ENCODE measurements around the gene BDKRB1. TPM values are rescaled to one million over a fixed set of nuclear protein-coding genes. Genes with fewer than 3 reads are reported as not detected.

Gene BDKRB1
- total RNA-seq, 1 donor from 2014 or later, result not detected

DNA sequence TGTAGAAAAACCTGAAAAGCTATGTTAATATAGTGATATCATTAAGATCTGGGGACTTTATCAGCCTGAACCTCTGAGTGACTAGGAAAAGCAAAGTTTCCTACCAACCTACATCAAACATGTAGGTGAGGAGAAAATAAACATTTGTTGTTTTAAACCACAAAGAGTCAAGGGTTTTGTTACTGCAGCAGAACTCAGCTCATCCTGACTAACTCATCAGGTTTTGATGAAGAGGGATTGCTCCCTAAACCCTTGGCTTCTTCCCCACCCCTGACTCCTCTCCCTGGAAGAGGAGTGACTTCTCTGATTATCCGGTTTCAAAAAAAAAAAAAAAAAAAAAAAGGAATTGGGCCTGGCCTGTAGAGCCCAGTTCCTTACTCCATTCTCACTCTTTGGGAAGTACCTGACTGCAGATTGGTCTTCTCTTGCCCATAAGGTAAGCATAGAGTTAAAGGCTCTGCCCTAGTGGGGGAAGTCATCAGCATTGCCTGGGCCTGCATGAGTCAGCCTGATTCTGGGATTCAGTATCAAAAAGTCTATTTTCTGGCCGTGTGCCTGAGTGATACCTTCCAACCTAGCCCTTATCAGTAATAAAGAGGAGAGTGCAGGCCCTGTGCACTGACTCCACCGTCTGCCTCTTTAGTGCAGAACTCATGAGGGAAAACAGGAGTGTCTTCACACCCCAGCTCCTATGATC is 16.9 kb downstream of the BDKRB1 start:
- intact Hi-C loops (cut with DNase I), result loop anchor here (10.0 kb wide), 2 partner anchors 268 to 708 kb away; no protein-coding TSS in a partner anchor

DNA sequence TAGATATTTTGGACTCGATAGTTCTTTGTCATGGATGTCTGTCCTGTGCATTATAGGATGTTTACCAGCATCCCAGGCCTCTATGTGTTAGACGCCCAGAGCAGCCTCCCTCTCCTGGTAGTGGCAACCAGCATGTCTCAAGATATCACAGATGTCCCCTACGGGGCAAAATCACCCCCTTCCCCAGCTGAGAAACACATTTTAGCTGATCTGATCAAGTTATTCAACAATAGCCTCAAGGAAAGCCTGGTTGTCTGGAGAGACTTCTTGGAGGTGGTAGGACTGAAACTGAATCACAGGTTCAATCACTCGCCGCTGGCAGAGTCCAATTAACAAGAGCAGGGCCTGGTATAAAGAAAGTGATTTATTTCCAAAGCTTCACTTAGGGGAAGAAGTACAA is 17.6 kb downstream of the BDKRB1 start:
- DNase-seq, result no peak
- no peak for ATAC-seq (ENCODE audit: poor library complexity)
- intact Hi-C loops (cut with DNase I), result loop anchor here (10.0 kb wide), 2 partner anchors 269 to 709 kb away; no protein-coding TSS in a partner anchor

More for the DNA sequence above, 16.9 kb downstream of the BDKRB1 start:
- ATAC-seq (ENCODE audit: poor library complexity) (no peak), DNase-seq (no peak)

DNA sequence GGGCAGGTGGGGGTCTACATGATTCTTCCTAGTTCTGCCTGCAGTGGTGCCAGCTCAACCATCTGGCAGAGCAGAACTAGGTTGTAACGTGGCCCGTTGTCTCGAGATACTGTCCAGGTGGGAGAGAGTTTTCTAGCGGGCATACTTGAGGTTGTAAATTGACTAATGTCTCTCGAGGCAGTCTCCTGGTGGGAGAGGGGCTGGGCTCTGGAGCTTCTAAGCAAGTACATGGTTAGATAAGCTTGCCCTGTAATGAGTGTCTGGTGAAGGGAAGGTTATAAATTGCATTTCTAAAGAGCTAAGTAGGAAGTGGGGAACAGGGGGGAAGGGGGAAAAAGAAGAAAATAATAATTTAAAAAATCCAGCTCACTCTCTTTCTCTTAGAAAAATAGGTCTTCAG is 18.1 kb downstream of the BDKRB1 start:
- ATAC-seq (ENCODE audit: poor library complexity), result no peak
- intact Hi-C loops (cut with DNase I), result loop anchor here (10.0 kb wide), 2 partner anchors 269 to 709 kb away; no protein-coding TSS in a partner anchor

DNA sequence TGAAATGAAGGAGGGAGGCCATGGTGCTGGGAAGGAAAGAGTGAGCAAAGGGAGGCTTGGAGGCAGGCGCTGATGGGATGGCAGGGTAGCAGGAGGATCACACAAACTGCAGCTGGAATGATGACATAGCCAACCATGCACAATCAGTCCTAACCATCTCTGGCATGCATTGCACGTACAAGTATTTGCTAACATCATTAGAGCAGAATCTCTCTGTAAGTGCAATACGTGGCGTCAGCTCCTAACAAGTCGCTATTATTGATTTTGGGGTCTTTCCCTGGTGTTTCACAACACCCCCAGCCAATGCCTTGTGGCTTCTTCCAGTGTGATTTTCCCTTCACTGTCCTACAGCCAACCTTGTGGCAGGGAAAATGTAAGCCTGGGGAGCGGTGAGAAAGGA is 18.5 kb downstream of the BDKRB1 start:
- DNase-seq, result no peak
- no peak for ATAC-seq (ENCODE audit: poor library complexity)
- intact Hi-C loops (cut with DNase I), result loop anchor here (10.0 kb wide), 2 partner anchors 270 to 710 kb away; no protein-coding TSS in a partner anchor

More for the DNA sequence above, 18.1 kb downstream of the BDKRB1 start:
- no peak for DNase-seq

DNA sequence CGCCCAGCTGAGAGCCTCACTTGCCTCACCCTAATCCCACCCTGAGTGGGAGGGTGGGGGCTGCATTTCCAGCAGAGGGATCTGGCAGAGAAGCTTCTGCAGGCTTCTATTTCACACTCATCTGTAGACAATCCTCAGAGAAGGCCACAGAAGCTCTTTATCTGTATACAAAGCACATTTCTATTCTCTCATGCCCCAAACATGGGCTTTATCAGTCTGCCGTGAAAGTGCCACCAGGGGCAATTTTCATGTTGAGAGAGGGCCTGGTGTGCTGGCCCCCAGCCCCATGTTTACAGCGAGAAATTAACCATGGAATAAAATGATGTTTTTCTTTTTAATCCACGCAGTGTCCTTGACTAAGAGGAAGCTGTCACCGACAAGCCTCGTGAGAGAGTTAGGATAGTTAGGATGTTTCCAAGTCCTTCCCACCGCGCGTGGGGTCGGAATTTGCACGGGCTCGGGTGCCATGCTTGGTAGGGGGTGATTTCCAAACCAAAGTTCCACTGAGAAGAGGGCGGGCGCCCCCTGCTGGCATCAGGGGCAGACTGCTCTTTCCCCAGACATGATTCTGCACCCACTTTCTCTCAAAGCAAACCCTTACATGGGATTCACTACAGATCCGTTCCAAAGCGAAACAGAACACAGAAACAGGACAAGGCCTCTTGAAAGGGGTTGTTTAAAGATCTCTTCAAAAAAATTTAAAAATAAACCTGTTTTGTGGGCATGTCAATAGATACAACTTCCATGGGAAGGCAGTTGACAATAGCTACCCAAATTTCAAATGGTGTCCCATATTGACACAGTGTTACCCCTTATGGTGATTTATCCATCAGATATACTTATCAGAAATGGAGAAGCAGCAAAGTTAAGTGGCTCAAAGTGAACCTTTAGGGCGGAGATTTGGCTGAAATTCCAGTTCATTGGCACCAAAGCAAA is 19.4 kb downstream of the BDKRB1 start:
- intact Hi-C loops (cut with DNase I), result loop anchor here (5.0 to 10.0 kb wide), 3 partner anchors 173 to 711 kb away; no protein-coding TSS in a partner anchor
- DNase-seq, result peak; percentile 81

GRCh38 chr14:96277890-96278289 is 21.9 kb downstream of the BDKRB1 start:
- no peak for ATAC-seq (ENCODE audit: poor library complexity)
- DNase-seq, result no peak
- intact Hi-C loops (cut with DNase I), result loop anchor here (5.0 to 10.0 kb wide), 3 partner anchors 176 to 713 kb away; no protein-coding TSS in a partner anchor

More for the DNA sequence above, 19.4 kb downstream of the BDKRB1 start:
- ATAC-seq (ENCODE audit: poor library complexity), result peak; percentile 85

DNA sequence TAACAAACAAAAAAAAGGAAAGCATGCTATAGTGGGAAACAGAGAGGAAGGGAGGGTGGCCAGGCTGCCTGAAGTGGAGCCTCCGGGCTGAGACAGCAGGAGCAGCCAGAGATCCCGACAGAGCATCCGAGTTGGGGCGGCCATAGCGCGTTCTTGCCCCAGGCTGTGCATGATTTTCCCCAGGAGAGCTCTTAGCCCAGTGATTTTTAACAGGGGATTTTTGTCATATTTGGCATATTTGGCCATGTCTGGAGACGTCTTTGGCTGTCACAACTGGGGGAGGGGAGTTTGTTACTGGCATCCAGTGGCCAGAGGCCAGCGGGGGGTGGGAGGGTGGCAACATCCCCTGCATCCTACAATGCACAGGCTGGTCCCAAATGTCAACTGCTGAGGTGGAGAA is 23.6 kb downstream of the BDKRB1 start:
- intact Hi-C loops (cut with DNase I), result loop anchor here (5.0 to 10.0 kb wide), 3 partner anchors 177 to 715 kb away; no protein-coding TSS in a partner anchor
- no peak for ATAC-seq (ENCODE audit: poor library complexity)
- DNase-seq, result no peak

GRCh38 chr14:96280104-96280503 is 24.1 kb downstream of the BDKRB1 start:
- intact Hi-C loops (cut with DNase I), result no loop called here
- ATAC-seq (ENCODE audit: poor library complexity), result no peak
- no peak for DNase-seq

DNA sequence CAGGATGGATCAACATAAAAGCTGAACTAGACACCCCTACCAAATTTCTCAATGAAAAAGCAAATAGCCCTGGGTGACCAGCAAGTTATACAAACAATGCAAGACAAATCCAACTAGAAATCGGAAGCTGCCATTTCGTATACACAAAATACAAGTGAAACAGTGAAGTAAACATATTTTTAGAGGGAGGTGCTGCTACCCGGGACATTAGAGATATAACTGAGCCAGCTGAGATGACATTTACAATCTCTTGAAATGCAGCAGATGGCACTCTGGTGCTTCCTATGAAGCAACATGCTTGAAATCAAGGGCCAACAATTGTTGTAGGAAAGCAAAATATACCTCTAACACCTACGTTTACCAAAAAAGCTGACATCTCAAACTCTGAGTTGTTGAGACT is 25.5 kb downstream of the BDKRB1 start:
- DNase-seq, result no peak
- ATAC-seq (ENCODE audit: poor library complexity), result no peak
- intact Hi-C loops (cut with DNase I), result no loop called here

- intact Hi-C loops (cut with DNase I), result no loop called here
- no peak for DNase-seq
- ATAC-seq (ENCODE audit: poor library complexity), result no peak
These were observed 28.0 kb downstream of the BDKRB1 start for GRCh38 chr14:96284008-96284407.

GRCh38 chr14:96284430-96284829 is 28.4 kb downstream of the BDKRB1 start:
- ATAC-seq (ENCODE audit: poor library complexity) (no peak), DNase-seq (no peak)
- intact Hi-C loops (cut with DNase I), result no loop called here

DNA sequence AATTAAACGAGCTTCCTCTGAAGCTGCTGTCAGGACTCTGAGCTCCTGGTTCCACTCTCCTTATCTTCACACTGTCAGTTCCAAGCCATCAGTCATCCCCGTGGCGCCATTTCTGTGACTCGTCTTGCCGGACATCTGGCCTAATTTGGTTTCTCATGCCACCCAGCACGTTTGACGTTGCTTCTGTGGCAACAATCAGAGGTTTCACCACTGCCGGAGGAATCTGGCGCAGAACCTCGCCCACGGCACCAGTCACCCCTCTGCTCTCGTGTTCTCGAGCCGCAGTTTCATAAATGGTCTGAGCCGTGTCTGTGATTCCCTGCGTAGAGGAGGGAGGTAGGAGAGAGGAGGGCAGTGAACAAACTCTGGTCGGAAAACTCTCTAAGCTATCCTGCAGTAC is 29.7 kb downstream of the BDKRB1 start:
- no peak for DNase-seq
- peak; percentile 79 for ATAC-seq (ENCODE audit: poor library complexity)
- intact Hi-C loops (cut with DNase I), result no loop called here

GRCh38 chr14:96286251-96286650 is 30.2 kb downstream of the BDKRB1 start:
- intact Hi-C loops (cut with DNase I), result no loop called here
- ATAC-seq (ENCODE audit: poor library complexity) (no peak), DNase-seq (no peak)

DNA sequence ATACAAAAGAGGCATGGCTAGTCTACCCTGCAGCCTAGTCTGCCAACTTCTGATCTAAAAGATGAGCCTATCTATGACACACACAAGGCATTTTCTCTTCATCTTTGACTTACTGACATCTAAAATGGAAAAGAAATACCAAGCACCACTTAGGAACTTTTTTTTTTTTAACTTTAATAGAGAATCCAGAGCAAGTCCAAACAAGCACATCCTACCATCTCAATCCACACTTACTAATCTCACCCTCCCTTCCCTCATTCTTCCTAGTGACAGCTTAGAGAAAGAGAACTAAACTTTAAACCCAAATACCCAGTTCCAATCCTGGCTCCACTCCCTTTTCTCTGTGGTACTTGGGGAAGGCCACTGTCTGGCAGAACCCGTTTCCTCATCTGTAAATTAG is 31.8 kb downstream of the BDKRB1 start:
- DNase-seq (no peak), ATAC-seq (ENCODE audit: poor library complexity) (no peak)
- intact Hi-C loops (cut with DNase I), result no loop called here

GRCh38 chr14:96294246-96294645 is 38.2 kb downstream of the BDKRB1 start:
- DNase-seq, result no peak
- ATAC-seq (ENCODE audit: poor library complexity), result no peak
- intact Hi-C loops (cut with DNase I), result no loop called here

- intact Hi-C loops (cut with DNase I), result loop anchor here (5.0 kb wide), 1 partner anchor 125 kb away; no protein-coding TSS in a partner anchor
- no peak for ATAC-seq (ENCODE audit: poor library complexity)
- DNase-seq, result no peak
These were observed 41.0 kb downstream of the BDKRB1 start for GRCh38 chr14:96297000-96297399.

GRCh38 chr14:96297997-96298515 is 42.0 kb downstream of the BDKRB1 start:
- ATAC-seq (ENCODE audit: poor library complexity), result no peak
- intact Hi-C loops (cut with DNase I), result loop anchor here (5.0 kb wide), 1 partner anchor 124 kb away; no protein-coding TSS in a partner anchor
- no peak for DNase-seq

DNA sequence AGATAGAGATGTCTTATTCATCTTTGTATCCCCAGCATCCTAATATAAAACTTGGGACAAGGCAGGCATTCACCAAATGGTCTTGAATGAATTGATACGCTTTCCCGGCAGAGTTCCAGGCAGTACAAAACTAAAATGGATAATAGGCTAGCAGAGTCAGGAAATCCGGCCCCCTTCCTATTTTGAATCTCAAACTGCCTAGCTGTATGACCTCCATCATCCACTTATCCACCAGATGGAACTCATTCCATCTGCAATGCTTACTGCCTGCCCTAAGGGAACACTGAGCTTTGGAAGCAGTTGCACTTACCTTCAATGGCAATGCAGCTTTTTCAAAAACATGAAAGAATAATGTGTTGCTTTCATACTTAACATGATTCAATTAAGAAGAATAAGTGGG is 43.4 kb downstream of the BDKRB1 start:
- no peak for DNase-seq
- no peak for ATAC-seq (ENCODE audit: poor library complexity)
- intact Hi-C loops (cut with DNase I), result loop anchor here (5.0 kb wide), 1 partner anchor 123 kb away; no protein-coding TSS in a partner anchor

- no peak for DNase-seq
- no peak for ATAC-seq (ENCODE audit: poor library complexity)
- intact Hi-C loops (cut with DNase I), result no loop called here
These were observed 48.0 kb downstream of the BDKRB1 start for GRCh38 chr14:96303981-96304380.
